ENCODE measurements around the gene ARL15. TPM values are rescaled to one million over a fixed set of nuclear protein-coding genes. Genes with fewer than 3 reads are reported as not detected.

The ARL15 gene
- total RNA-seq, 1 experiment from 2014 or later, result 18.3 TPM

DNA sequence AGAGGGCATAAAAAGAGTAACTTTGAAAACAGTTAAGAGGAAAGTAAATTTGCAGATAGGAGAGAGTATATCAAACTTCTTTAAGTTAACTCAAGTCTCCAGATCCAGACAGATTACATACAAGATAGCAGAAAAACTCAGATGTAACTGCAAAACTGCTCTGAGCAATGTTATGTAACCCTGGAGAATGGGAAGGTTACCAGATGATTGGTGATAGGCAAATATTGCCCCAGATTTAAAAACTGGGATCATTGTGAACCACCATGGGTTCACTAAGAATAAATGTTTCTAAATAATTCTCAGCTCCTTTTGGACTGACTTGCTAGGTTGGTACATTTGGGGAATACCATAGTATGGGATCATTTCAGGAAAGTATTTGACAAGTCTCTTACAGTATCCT lies 176.5 kb downstream of the ARL15 start:
- no peaks in the 10 kb centered on the region for H3K27me3 ChIP-seq (replicated peaks; ENCODE audit: insufficient read depth, low read depth, low read length, poor library complexity)
- ChIA-PET POLR2A (ENCODE audit: low non-redundant PET) (no interaction called here), CTCF (no interaction called here)
- H3K36me3 ChIP-seq (ENCODE audit: insufficient read depth, low read length, poor library complexity, severe bottlenecking), result no peaks in the 10 kb centered on the region
- DNase-seq (ENCODE audit: low spot score), result no peak
- no peak overlapping the region for H3K27ac ChIP-seq (ENCODE audit: low read depth, low read length, poor library complexity, severe bottlenecking)
- H3K4me1 ChIP-seq (ENCODE audit: insufficient read depth, low read length, poor library complexity, severe bottlenecking), result no peaks in the 10 kb centered on the region
- intact Hi-C loops (cut with micrococcal nuclease; ENCODE audit: unreplicated experiment), result no loop called here
- no TSS peak for BruUV-seq (replicated peaks)
- H3K4me3 ChIP-seq (ENCODE audit: low read depth, low read length, poor library complexity, severe bottlenecking), result no peak overlapping the region
- TF ChIP-seq CTCF (conservative IDR thresholded peaks at IDR 0.05; ENCODE audit: low read depth, low read length) (no peak), EZH2 (IDR thresholded peaks at IDR 0.05; ENCODE audit: borderline replicate concordance, low read depth, low read length, poor library complexity, severe bottlenecking) (no peak)
- no peaks in the 10 kb centered on the region for H3K9me3 ChIP-seq (ENCODE audit: low read depth, low read length, poor library complexity, severe bottlenecking)

DNA sequence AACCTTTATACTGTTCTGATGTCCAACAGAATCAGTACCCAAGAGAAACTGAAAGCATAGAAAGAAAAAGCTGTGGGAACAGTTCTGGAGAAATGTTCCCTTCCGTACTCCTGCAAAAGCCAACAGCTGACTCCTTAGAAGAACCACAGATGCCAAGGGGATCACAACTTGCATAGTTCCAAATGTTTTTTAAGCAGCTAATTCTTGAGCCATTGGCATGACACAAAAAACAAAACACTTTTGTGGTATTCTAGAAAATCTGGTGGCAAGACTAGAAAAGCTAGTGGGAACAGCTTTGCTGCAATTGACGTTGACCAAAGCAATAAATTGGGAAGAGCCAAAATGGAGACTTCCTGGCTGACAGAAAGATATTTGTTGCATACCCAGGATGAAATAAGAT lies 189.9 kb downstream of the ARL15 start:
- ChIA-PET POLR2A (ENCODE audit: low non-redundant PET) (no interaction called here), CTCF (no interaction called here)
- Histone ChIP-seq H3K9me3 (ENCODE audit: low read depth, low read length, poor library complexity, severe bottlenecking) (no peaks in the 10 kb centered on the region), H3K4me1 (ENCODE audit: insufficient read depth, low read length, poor library complexity, severe bottlenecking) (no peaks in the 10 kb centered on the region), H3K4me3 (ENCODE audit: low read depth, low read length, poor library complexity, severe bottlenecking) (no peak overlapping the region), H3K36me3 (ENCODE audit: insufficient read depth, low read length, poor library complexity, severe bottlenecking) (no peaks in the 10 kb centered on the region), H3K27me3 (replicated peaks; ENCODE audit: insufficient read depth, low read depth, low read length, poor library complexity) (no peaks in the 10 kb centered on the region), H3K27ac (ENCODE audit: low read depth, low read length, poor library complexity, severe bottlenecking) (no peak overlapping the region)
- TF ChIP-seq EZH2 (IDR thresholded peaks at IDR 0.05; ENCODE audit: borderline replicate concordance, low read depth, low read length, poor library complexity, severe bottlenecking) (no peak), CTCF (conservative IDR thresholded peaks at IDR 0.05; ENCODE audit: low read depth, low read length) (no peak)
- no peak for DNase-seq (ENCODE audit: low spot score)
- intact Hi-C loops (cut with micrococcal nuclease; ENCODE audit: unreplicated experiment), result no loop called here
- no TSS peak for BruUV-seq (replicated peaks)

DNA sequence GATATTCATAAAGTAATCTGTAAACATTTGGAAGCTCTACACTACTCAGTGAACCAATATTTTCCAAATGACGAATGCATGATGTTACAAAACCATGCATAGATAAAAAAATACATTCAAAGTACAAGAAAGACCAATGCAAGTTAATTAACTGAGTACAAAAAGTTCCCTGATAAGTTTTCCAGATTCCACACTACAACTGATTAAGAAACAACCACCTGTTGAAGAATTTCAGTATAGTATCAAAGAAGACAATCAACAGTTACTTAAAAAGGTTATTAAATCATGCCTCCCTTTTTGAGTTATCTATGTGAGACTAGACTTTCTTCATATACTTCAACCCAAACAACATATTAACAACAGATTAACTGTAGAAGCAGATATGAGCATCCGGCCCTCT lies 192.4 kb downstream of the ARL15 start:
- Histone ChIP-seq H3K36me3 (ENCODE audit: insufficient read depth, low read length, poor library complexity, severe bottlenecking) (no peaks in the 10 kb centered on the region), H3K9me3 (ENCODE audit: low read depth, low read length, poor library complexity, severe bottlenecking) (no peaks in the 10 kb centered on the region), H3K27me3 (replicated peaks; ENCODE audit: insufficient read depth, low read depth, low read length, poor library complexity) (no peaks in the 10 kb centered on the region), H3K4me1 (ENCODE audit: insufficient read depth, low read length, poor library complexity, severe bottlenecking) (no peaks in the 10 kb centered on the region), H3K27ac (ENCODE audit: low read depth, low read length, poor library complexity, severe bottlenecking) (no peak overlapping the region), H3K4me3 (ENCODE audit: low read depth, low read length, poor library complexity, severe bottlenecking) (no peak overlapping the region)
- no TSS peak for BruUV-seq (replicated peaks)
- CTCF ChIA-PET, result no interaction called here
- POLR2A ChIA-PET (ENCODE audit: low non-redundant PET), result no interaction called here
- TF ChIP-seq CTCF (conservative IDR thresholded peaks at IDR 0.05; ENCODE audit: low read depth, low read length) (no peak), EZH2 (IDR thresholded peaks at IDR 0.05; ENCODE audit: borderline replicate concordance, low read depth, low read length, poor library complexity, severe bottlenecking) (no peak)
- intact Hi-C loops (cut with micrococcal nuclease; ENCODE audit: unreplicated experiment), result no loop called here
- no peak for DNase-seq (ENCODE audit: low spot score)
